ENCODE data around the gene RPS14. TPM values are rescaled to one million over a fixed set of nuclear protein-coding genes. Genes with fewer than 3 reads are reported as not detected.

Gene RPS14
- total RNA-seq, 2 experiments from 2014 or later: 3,748 to 3,882 TPM

- Mint-ChIP-seq H3K27me3 (no peaks in the 10 kb centered on the region), H3K36me3 (peaks cover 47% of the 10 kb centered on the region), H3K27ac (peak overlapping the region; percentile 56), H3K9me3 (no peaks in the 10 kb centered on the region), H3K4me3 (no peak overlapping the region), H3K4me1 (ENCODE audit: low read depth) (no peaks in the 10 kb centered on the region)
- CTCF ChIA-PET: interaction anchor here (2.7 kb wide), 1 partner anchor 13 kb away, joined by 13 read pairs; the partner anchor contains the start of gene CD74
- DNase-seq: no peak
- POLR2A ChIA-PET: interaction anchor here (1.0 to 1.7 kb wide), 4 partner anchors 9 to 35 kb away, joined by 3 to 6 read pairs (median 4); partner anchors contain the start of gene CD74
- intact Hi-C loops (cut with micrococcal nuclease): no loop called here
Observed at GRCh38 chr5:150401076-150401375, 48.5 kb downstream of the RPS14 start.

- Mint-ChIP-seq H3K27me3 (no peaks in the 10 kb centered on the region), H3K4me3 (no peak overlapping the region), H3K36me3 (peaks cover 47% of the 10 kb centered on the region), H3K9me3 (no peaks in the 10 kb centered on the region), H3K27ac (peak overlapping the region; percentile 56), H3K4me1 (ENCODE audit: low read depth) (no peaks in the 10 kb centered on the region)
- no peak for DNase-seq
- intact Hi-C loops (cut with micrococcal nuclease): no loop called here
- ChIA-PET CTCF (interaction anchor here (2.7 to 3.9 kb wide), 2 partner anchors 13 to 35 kb away, joined by 13 to 28 read pairs; partner anchors contain the start of gene CD74), POLR2A (interaction anchor here (1.0 to 1.5 kb wide), 3 partner anchors 12 to 36 kb away, joined by 3 to 5 read pairs (median 4); partner anchors contain the start of gene CD74)
Observed at GRCh38 chr5:150400316-150401075, 49.0 kb downstream of the RPS14 start.

- Mint-ChIP-seq H3K27me3 (no peaks in the 10 kb centered on the region), H3K4me3 (no peak overlapping the region), H3K36me3 (peaks cover 47% of the 10 kb centered on the region), H3K9me3 (no peaks in the 10 kb centered on the region), H3K27ac (no peak overlapping the region), H3K4me1 (ENCODE audit: low read depth) (no peaks in the 10 kb centered on the region)
- CTCF ChIA-PET: interaction anchor here (1.2 to 3.9 kb wide), 7 partner anchors 11 to 36 kb away, joined by 4 to 28 read pairs (median 10); partner anchors contain the start of gene CD74
- DNase-seq: no peak
- POLR2A ChIA-PET: interaction anchor here (1.0 to 1.1 kb wide), 2 partner anchors 9 to 12 kb away, joined by 3 to 5 read pairs; partner anchors contain the start of gene CD74
- intact Hi-C loops (cut with micrococcal nuclease): no loop called here
Observed at GRCh38 chr5:150399524-150400211, 49.9 kb downstream of the RPS14 start.

GRCh38 chr5:150398722-150399523 lies 50.6 kb downstream of the RPS14 start:
- H3K4me1 Mint-ChIP-seq (ENCODE audit: low read depth): no peaks in the 10 kb centered on the region
- no peak overlapping the region for H3K4me3 Mint-ChIP-seq
- no peak overlapping the region for H3K27ac Mint-ChIP-seq
- ChIA-PET CTCF (interaction anchor here (1.1 to 3.9 kb wide), 11 partner anchors 12 to 51 kb away, joined by 3 to 28 read pairs (median 6); partner anchors contain the start of genes CD74 and RPS14), POLR2A (interaction anchor here (0.8 to 1.1 kb wide), 3 partner anchors 8 to 37 kb away, joined by 3 to 5 read pairs (median 4); partner anchors contain the start of gene CD74)
- H3K9me3 Mint-ChIP-seq: no peaks in the 10 kb centered on the region
- no peaks in the 10 kb centered on the region for H3K27me3 Mint-ChIP-seq
- H3K36me3 Mint-ChIP-seq: peaks cover 46% of the 10 kb centered on the region
- intact Hi-C loops (cut with micrococcal nuclease): loop anchor here (1.0 kb wide), 1 partner anchor 37 kb away; no protein-coding TSS in a partner anchor
- no peak for DNase-seq

GRCh38 chr5:150397782-150398721 lies 51.5 kb downstream of the RPS14 start:
- H3K27ac Mint-ChIP-seq: no peak overlapping the region
- H3K36me3 Mint-ChIP-seq: peaks cover 48% of the 10 kb centered on the region
- ChIA-PET CTCF (interaction anchor here (0.7 to 3.9 kb wide), 12 partner anchors 13 to 52 kb away, joined by 3 to 28 read pairs (median 6); partner anchors contain the start of genes CD74 and RPS14), POLR2A (interaction anchor here (0.8 to 1.2 kb wide), 2 partner anchors 13 to 38 kb away, joined by 3 to 4 read pairs; no protein-coding TSS in a partner anchor)
- H3K9me3 Mint-ChIP-seq: no peaks in the 10 kb centered on the region
- no peaks in the 10 kb centered on the region for H3K4me1 Mint-ChIP-seq (ENCODE audit: low read depth)
- no peak overlapping the region for H3K4me3 Mint-ChIP-seq
- no peak for DNase-seq
- intact Hi-C loops (cut with micrococcal nuclease): loop anchor here (1.0 kb wide), 1 partner anchor 38 kb away; no protein-coding TSS in a partner anchor
- H3K27me3 Mint-ChIP-seq: no peaks in the 10 kb centered on the region

GRCh38 chr5:150397146-150397781 lies 52.3 kb downstream of the RPS14 start:
- DNase-seq: no peak
- no peak overlapping the region for H3K4me3 Mint-ChIP-seq
- no peaks in the 10 kb centered on the region for H3K27me3 Mint-ChIP-seq
- ChIA-PET POLR2A (interaction anchor here (1.2 kb wide), 1 partner anchor 14 kb away, joined by 3 read pairs; no protein-coding TSS in a partner anchor), CTCF (interaction anchor here (0.7 to 3.9 kb wide), 7 partner anchors 14 to 52 kb away, joined by 3 to 28 read pairs (median 6); partner anchors contain the start of genes CD74 and RPS14)
- no peaks in the 10 kb centered on the region for H3K4me1 Mint-ChIP-seq (ENCODE audit: low read depth)
- intact Hi-C loops (cut with micrococcal nuclease): no loop called here
- no peaks in the 10 kb centered on the region for H3K9me3 Mint-ChIP-seq
- no peak overlapping the region for H3K27ac Mint-ChIP-seq
- H3K36me3 Mint-ChIP-seq: peaks cover 48% of the 10 kb centered on the region

GRCh38 chr5:150396267-150396666 lies 53.3 kb downstream of the RPS14 start:
- POLR2A ChIA-PET: no interaction called here

GRCh38 chr5:150395688-150395975 lies 53.9 kb downstream of the RPS14 start:
- Mint-ChIP-seq H3K9me3 (no peaks in the 10 kb centered on the region), H3K27ac (no peak overlapping the region), H3K27me3 (no peaks in the 10 kb centered on the region), H3K4me3 (no peak overlapping the region), H3K36me3 (peaks cover 47% of the 10 kb centered on the region), H3K4me1 (ENCODE audit: low read depth) (no peaks in the 10 kb centered on the region)
- CTCF ChIA-PET: interaction anchor here (1.4 kb wide), 2 partner anchors 17 to 40 kb away, joined by 3 to 4 read pairs; partner anchors contain the start of gene CD74
- POLR2A ChIA-PET: no interaction called here
- intact Hi-C loops (cut with micrococcal nuclease): no loop called here
- DNase-seq: no peak

More at GRCh38 chr5:150396267-150396666, 53.3 kb downstream of the RPS14 start:
- Mint-ChIP-seq H3K27me3 (no peaks in the 10 kb centered on the region), H3K36me3 (peaks cover 46% of the 10 kb centered on the region), H3K27ac (no peak overlapping the region), H3K4me3 (no peak overlapping the region), H3K4me1 (ENCODE audit: low read depth) (no peaks in the 10 kb centered on the region), H3K9me3 (no peaks in the 10 kb centered on the region)
- intact Hi-C loops (cut with micrococcal nuclease): no loop called here
- CTCF ChIA-PET: interaction anchor here (0.8 to 3.9 kb wide), 2 partner anchors 39 to 42 kb away, joined by 4 to 28 read pairs; no protein-coding TSS in a partner anchor
- DNase-seq: no peak

GRCh38 chr5:150394912-150395687 lies 54.4 kb downstream of the RPS14 start:
- H3K36me3 Mint-ChIP-seq: peaks cover 43% of the 10 kb centered on the region
- no peaks in the 10 kb centered on the region for H3K4me1 Mint-ChIP-seq (ENCODE audit: low read depth)
- H3K27ac Mint-ChIP-seq: peak overlapping the region; percentile 12
- H3K27me3 Mint-ChIP-seq: no peaks in the 10 kb centered on the region
- H3K4me3 Mint-ChIP-seq: no peak overlapping the region
- CTCF ChIA-PET: interaction anchor here (1.4 kb wide), 2 partner anchors 18 to 41 kb away, joined by 3 to 4 read pairs; partner anchors contain the start of gene CD74
- POLR2A ChIA-PET: no interaction called here
- no peak for DNase-seq
- no peaks in the 10 kb centered on the region for H3K9me3 Mint-ChIP-seq
- intact Hi-C loops (cut with micrococcal nuclease): no loop called here

GRCh38 chr5:150394131-150394530 lies 55.4 kb downstream of the RPS14 start:
- intact Hi-C loops (cut with micrococcal nuclease): no loop called here
- peaks cover 42% of the 10 kb centered on the region for H3K36me3 Mint-ChIP-seq
- H3K4me1 Mint-ChIP-seq (ENCODE audit: low read depth): no peaks in the 10 kb centered on the region
- ChIA-PET POLR2A (no interaction called here), CTCF (interaction anchor here (1.4 kb wide), 2 partner anchors 19 to 42 kb away, joined by 3 to 4 read pairs; partner anchors contain the start of gene CD74)
- no peaks in the 10 kb centered on the region for H3K9me3 Mint-ChIP-seq
- DNase-seq: no peak
- H3K27ac Mint-ChIP-seq: peak overlapping the region; percentile 24
- H3K4me3 Mint-ChIP-seq: no peak overlapping the region
- H3K27me3 Mint-ChIP-seq: no peaks in the 10 kb centered on the region

All from activated CD4-positive, alpha-beta memory T cell treated with anti-CD3 and anti-CD28 coated beads for 36 hours (primary cell).